Activated CD4-positive, CD25-positive, alpha-beta regulatory T cell treated with anti-CD3 and anti-CD28 coated beads, Interleukin-2, amount 50 U/mL, for 72 hours (primary cell): ENCODE measurements around the gene KYNU.
"Not testable (repeated sequence)": the region's sequence is repeated elsewhere in the genome, so short reads cannot be mapped to it uniquely, and the experiment has no call there.

Experiments
- DNase-seq: peaks from one replicate; pipeline ENCODE4 v3.0.0; 2021

The KYNU gene

GRCh38 chr2:142872882-142873724, 4.4 kb upstream of the KYNU start:
- DNase-seq = no peak

- no peak for DNase-seq
Observed at GRCh38 chr2:142873831-142874287, 3.6 kb upstream of the KYNU start.

GRCh38 chr2:142874293-142874814, 3.1 kb upstream of the KYNU start:
- no peak for DNase-seq

GRCh38 chr2:142875010-142875409, 2.5 kb upstream of the KYNU start:
- DNase-seq = no peak

- DNase-seq = no peak
Observed at GRCh38 chr2:142875652-142876051, 1.8 kb upstream of the KYNU start.

DNA sequence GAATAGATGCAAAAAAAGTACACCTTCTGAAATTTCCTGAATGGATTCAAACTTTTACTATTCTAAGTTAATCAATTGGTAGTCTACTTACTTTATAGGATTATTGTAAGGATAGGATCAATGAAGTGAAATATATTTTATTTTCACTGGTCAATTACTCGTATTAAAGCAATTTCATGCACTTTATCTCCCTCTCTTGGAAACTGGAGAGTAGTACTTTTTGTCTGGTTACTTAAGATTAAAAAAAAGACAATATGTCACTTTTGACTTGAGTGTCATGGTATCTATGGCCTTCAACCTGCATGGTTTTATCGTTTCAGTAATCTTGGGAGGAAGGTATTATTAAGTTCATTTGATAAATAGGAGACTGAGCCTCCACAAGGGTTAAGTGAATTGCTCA, 1.0 kb upstream of the KYNU start:
- no peak for DNase-seq

- no peak for DNase-seq
Observed at GRCh38 chr2:142878031-142878678, 691 bp downstream of the KYNU start.

DNA sequence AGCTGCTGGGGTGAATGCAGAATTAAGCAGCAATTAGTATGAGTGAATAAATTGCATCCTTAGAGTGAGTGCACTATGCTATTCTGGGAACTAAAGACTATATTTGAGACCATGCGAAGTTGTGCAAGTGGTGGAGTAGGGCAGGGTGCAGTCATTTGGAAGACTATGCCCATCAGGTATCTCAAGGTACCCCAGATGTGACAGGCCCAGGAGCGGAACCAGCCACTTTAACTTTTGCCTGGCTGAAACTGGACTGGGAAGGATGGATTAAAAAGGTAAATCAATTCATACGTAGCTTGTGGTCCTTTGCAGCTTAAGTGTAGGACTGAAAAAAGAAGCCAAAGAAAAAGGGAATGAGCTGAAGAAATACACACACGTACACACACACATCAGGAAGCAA, 1.7 kb downstream of the KYNU start:
- no peak for DNase-seq

- DNase-seq = no peak
Observed at GRCh38 chr2:142880279-142880678, 2.8 kb downstream of the KYNU start.

- DNase-seq = no peak
Observed at GRCh38 chr2:142881619-142882018, 4.2 kb downstream of the KYNU start.

- not testable (repeated sequence) for DNase-seq
Observed at GRCh38 chr2:142882500-142882899, 5.0 kb downstream of the KYNU start.

DNA sequence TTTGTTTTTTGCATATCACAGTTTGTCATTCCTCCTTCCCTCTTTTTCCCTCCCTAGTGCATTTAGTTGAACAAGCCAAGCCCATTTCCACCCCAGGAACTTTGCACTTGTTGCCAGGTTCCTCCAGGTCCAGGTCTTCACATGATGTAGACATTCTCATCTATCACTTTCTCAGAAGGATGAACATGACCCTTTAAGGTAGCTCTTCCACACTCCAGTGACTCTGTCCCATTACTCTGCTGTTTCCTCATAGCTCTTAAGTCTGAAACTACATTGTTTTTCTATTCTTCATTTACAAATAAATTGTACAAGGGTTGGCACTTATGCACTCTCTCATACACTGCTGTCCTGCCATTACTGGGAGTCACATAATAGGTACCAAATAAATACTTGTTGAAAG, 6.1 kb downstream of the KYNU start:
- DNase-seq = no peak

GRCh38 chr2:142885543-142885942, 8.1 kb downstream of the KYNU start:
- no peak for DNase-seq

- DNase-seq = no peak
Observed at GRCh38 chr2:142892715-142893114, 15.3 kb downstream of the KYNU start.

- DNase-seq = no peak
Observed at GRCh38 chr2:142893241-142893640, 15.8 kb downstream of the KYNU start.

DNA sequence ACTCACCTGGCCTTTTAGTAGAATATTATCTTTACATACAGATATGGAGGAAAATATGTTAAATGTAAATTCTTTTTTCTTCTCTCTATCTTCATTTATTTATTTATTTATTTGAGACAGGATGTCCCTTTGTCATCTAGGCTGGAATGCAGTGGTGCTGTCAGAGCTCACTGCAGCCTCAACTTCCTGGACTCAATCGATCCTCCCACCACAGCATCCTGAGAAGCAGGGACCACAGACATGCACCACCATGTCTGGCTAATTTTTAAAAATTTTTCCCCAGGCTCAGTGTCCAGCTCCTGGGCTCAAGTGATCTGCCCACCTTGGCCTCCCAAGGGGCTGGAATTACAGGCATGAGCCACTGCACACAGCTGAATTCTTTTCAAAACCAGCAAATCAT, 20.3 kb downstream of the KYNU start:
- no peak for DNase-seq

- DNase-seq = not testable (repeated sequence)
Observed at GRCh38 chr2:142900327-142900726, 22.9 kb downstream of the KYNU start.

- DNase-seq = no peak
Observed at GRCh38 chr2:142901780-142902179, 24.3 kb downstream of the KYNU start.

GRCh38 chr2:142903726-142904125, 26.3 kb downstream of the KYNU start:
- not testable (repeated sequence) for DNase-seq

DNA sequence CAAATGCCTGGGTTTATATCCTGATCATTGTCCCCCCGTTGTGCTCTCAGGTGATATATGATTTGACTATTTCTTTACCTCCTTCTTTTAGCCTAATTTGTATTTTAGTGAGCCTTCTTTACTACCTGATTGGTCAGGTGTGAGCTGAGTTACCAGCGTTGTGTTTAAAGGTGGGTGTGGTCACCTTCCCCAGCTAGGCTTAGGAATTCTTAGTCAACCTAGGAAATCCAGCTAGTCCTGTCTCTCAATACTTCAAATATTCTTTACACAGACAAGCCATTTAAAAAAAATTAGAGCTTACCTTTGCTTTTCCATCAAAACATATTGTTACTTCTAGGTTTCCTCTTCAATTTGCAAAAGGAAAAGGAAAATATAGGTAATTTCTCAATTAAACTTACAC, 30.2 kb downstream of the KYNU start:
- no peak for DNase-seq

DNA sequence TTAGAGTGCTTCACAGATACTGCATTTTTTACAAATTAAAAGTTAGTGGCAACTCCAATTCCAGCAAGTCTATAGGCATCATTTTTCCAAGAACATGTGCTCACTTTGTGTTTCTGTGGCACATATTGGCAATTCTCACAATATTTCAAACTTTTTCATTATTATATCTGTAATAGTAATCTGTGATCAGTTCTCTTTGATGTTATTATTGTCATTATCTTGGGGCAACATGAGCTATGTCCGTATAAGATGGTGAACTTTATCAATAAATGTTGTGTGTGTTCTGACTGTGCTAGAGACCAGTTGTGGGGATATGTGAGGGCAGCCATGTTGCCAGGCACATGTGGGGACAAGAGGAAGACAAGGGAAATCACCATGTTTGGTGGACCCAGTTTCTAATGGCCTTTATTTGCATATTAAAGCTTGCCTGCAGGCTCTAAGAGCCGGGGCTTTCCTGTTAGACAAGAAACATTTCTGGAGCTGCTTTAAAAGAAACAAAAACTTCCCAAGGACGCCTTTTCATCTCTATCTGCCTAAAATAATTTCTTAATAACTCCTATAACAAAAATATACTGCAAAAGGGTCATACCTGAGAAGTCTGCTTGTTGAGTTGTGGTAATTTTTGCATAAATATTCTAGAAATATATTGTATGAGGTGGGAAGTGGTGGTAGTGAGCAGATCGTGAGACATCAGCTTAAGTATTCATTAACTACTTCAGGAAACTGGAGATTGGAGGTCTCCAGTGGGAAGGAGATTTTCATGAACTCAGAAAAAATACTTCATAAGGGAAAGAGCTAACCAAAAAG, 37.2 kb downstream of the KYNU start:
- DNase-seq = no peak

DNA sequence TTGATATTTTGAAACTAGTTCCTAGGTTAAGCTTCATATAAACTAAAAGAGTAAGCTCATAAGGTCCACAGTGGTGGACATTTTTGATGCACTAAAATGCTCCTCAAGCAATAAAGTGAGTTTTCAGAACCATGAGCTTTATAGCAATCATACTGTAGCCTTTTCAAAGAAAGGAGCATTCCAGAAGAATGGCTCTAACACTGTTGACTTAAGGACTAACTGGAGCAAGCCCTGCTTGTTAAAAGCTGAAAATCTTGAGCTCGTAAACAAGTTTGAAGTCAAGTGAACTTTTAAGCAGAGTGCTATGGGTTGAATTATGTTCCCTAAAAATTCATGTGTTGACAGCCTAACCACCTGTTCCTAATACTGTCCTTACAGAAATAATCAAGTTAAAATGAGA, 38.0 kb downstream of the KYNU start:
- no peak for DNase-seq

- no peak for DNase-seq
Observed at GRCh38 chr2:142918624-142919023, 41.2 kb downstream of the KYNU start.
